ENCODE data around the gene HOXB5. TPM values are rescaled to one million over a fixed set of nuclear protein-coding genes. Genes with fewer than 3 reads are reported as not detected.

The HOXB5 gene
- total RNA-seq, 1 experiment from 2014 or later: not detected

GRCh38 chr17:48577330-48577945 lies 16.1 kb downstream of the HOXB5 start:
- Mint-ChIP-seq H3K4me3 (ENCODE audit: unreplicated experiment) (peak overlapping the region; percentile 88), H3K27ac (ENCODE audit: unreplicated experiment) (no peak overlapping the region), H3K27me3 (ENCODE audit: insufficient read depth, unreplicated experiment) (peaks cover 12% of the 10 kb centered on the region), H3K36me3 (ENCODE audit: insufficient read depth, unreplicated experiment) (peaks cover 4% of the 10 kb centered on the region), H3K9me3 (ENCODE audit: unreplicated experiment) (no peaks in the 10 kb centered on the region), H3K4me1 (ENCODE audit: low read depth, unreplicated experiment) (peaks cover 25% of the 10 kb centered on the region)
- Histone ChIP-seq H3K36me3 (ENCODE audit: control insufficient read depth, insufficient read depth, low read length) (no peaks in the 10 kb centered on the region), H3K9me3 (no peaks in the 10 kb centered on the region), H3K27me3 (replicated peaks; ENCODE audit: control insufficient read depth, insufficient read depth, low read length) (peaks cover 2% of the 10 kb centered on the region; the same call in 1 of the 2 replicates), H3K4me1 (peaks cover 35% of the 10 kb centered on the region), H3K4me3 (ENCODE audit: low read depth, low read length) (peak overlapping the region; percentile 60)
- POLR2A ChIA-PET: interaction anchor here (0.6 to 0.9 kb wide), 2 partner anchors 529 kb away, joined by 3 to 4 read pairs; partner anchors contain the start of gene NFE2L1
- peak; percentile 50 to 83 for DNase-seq
- intact Hi-C loops (cut with micrococcal nuclease; ENCODE audit: unreplicated experiment): no loop called here
- no peak for TF ChIP-seq CTCF (IDR thresholded peaks at IDR 0.05; ENCODE audit: insufficient read depth in 1 of 2, low read depth in 1 of 2, low read length in 1 of 2, severe bottlenecking in 1 of 2, unreplicated experiment in 1 of 2)
- CTCF ChIA-PET: interaction anchor here (0.5 to 1.0 kb wide), 5 partner anchors 73 to 559 kb away, joined by 3 to 4 read pairs (median 3); no protein-coding TSS in a partner anchor
- BruUV-seq (replicated peaks): no TSS peak

GRCh38 chr17:48576479-48577309 lies 16.9 kb downstream of the HOXB5 start:
- DNase-seq: no peak
- intact Hi-C loops (cut with micrococcal nuclease; ENCODE audit: unreplicated experiment): no loop called here
- H3K4me3 ChIP-seq (ENCODE audit: low read depth, low read length): no peak overlapping the region
- Mint-ChIP-seq H3K27ac (ENCODE audit: unreplicated experiment) (no peak overlapping the region), H3K4me1 (ENCODE audit: low read depth, unreplicated experiment) (peaks cover 25% of the 10 kb centered on the region), H3K36me3 (ENCODE audit: insufficient read depth, unreplicated experiment) (peaks cover 4% of the 10 kb centered on the region), H3K9me3 (ENCODE audit: unreplicated experiment) (no peaks in the 10 kb centered on the region), H3K27me3 (ENCODE audit: insufficient read depth, unreplicated experiment) (peaks cover 12% of the 10 kb centered on the region), H3K4me3 (ENCODE audit: unreplicated experiment) (peak overlapping the region; percentile 88)
- no peaks in the 10 kb centered on the region for H3K9me3 ChIP-seq
- POLR2A ChIA-PET: no interaction called here
- TF ChIP-seq CTCF (IDR thresholded peaks at IDR 0.05; ENCODE audit: insufficient read depth in 1 of 2, low read depth in 1 of 2, low read length in 1 of 2, severe bottlenecking in 1 of 2, unreplicated experiment in 1 of 2): no peak
- BruUV-seq (replicated peaks): no TSS peak
- CTCF ChIA-PET: interaction anchor here (1.0 kb wide), 1 partner anchor 21 kb away, joined by 3 read pairs; no protein-coding TSS in a partner anchor
- peaks cover 2% of the 10 kb centered on the region; the same call in 1 of the 2 replicates for H3K27me3 ChIP-seq (replicated peaks; ENCODE audit: control insufficient read depth, insufficient read depth, low read length)
- H3K4me1 ChIP-seq: peaks cover 35% of the 10 kb centered on the region
- H3K36me3 ChIP-seq (ENCODE audit: control insufficient read depth, insufficient read depth, low read length): no peaks in the 10 kb centered on the region

GRCh38 chr17:48575673-48576478 lies 17.7 kb downstream of the HOXB5 start:
- Mint-ChIP-seq H3K36me3 (ENCODE audit: insufficient read depth, unreplicated experiment) (peaks cover 4% of the 10 kb centered on the region), H3K27ac (ENCODE audit: unreplicated experiment) (no peak overlapping the region), H3K4me1 (ENCODE audit: low read depth, unreplicated experiment) (peaks cover 22% of the 10 kb centered on the region), H3K9me3 (ENCODE audit: unreplicated experiment) (no peaks in the 10 kb centered on the region), H3K4me3 (ENCODE audit: unreplicated experiment) (no peak overlapping the region), H3K27me3 (ENCODE audit: insufficient read depth, unreplicated experiment) (peaks cover 12% of the 10 kb centered on the region)
- Histone ChIP-seq H3K4me1 (peaks cover 30% of the 10 kb centered on the region), H3K9me3 (no peaks in the 10 kb centered on the region), H3K27me3 (replicated peaks; ENCODE audit: control insufficient read depth, insufficient read depth, low read length) (peaks cover 2% of the 10 kb centered on the region; the same call in 1 of the 2 replicates), H3K4me3 (ENCODE audit: low read depth, low read length) (no peak overlapping the region), H3K36me3 (ENCODE audit: control insufficient read depth, insufficient read depth, low read length) (no peaks in the 10 kb centered on the region)
- POLR2A ChIA-PET: no interaction called here
- TSS peak; percentile 28 for BruUV-seq (replicated peaks)
- CTCF ChIA-PET: interaction anchor here (1.0 kb wide), 1 partner anchor 20 kb away, joined by 3 read pairs; no protein-coding TSS in a partner anchor
- no peak for DNase-seq
- no peak for TF ChIP-seq CTCF (IDR thresholded peaks at IDR 0.05; ENCODE audit: insufficient read depth in 1 of 2, low read depth in 1 of 2, low read length in 1 of 2, severe bottlenecking in 1 of 2, unreplicated experiment in 1 of 2)
- intact Hi-C loops (cut with micrococcal nuclease; ENCODE audit: unreplicated experiment): no loop called here

Data from Caco-2 (cell line).